ENCODE data around the gene ZBTB7A. TPM values are rescaled to one million over a fixed set of nuclear protein-coding genes. Genes with fewer than 3 reads are reported as not detected.

ZBTB7A gene
- total RNA-seq, 1 experiment from 2014 or later: 27.9 TPM

- ChIA-PET CTCF (interaction anchor here (0.6 to 5.6 kb wide), 8 partner anchors 11 to 155 kb away, joined by 3 to 36 read pairs (median 4); no protein-coding TSS in a partner anchor), POLR2A (interaction anchor here (0.6 to 2.8 kb wide), 5 partner anchors 20 to 160 kb away, joined by 3 to 12 read pairs (median 4); partner anchors contain the start of genes EEF2 and NMRK2)
- Mint-ChIP-seq H3K4me3 (peak overlapping the region; percentile 88), H3K4me1 (peaks cover 14% of the 10 kb centered on the region), H3K27ac (no peak overlapping the region; the same call in 1 of the 2 replicates), H3K27me3 (ENCODE audit: low read depth) (no peaks in the 10 kb centered on the region), H3K9me3 (no peaks in the 10 kb centered on the region), H3K36me3 (peaks cover 3% of the 10 kb centered on the region; the same call in 1 of the 2 replicates)
- ATAC-seq (peak; percentile 12), DNase-seq (ENCODE audit: low spot score) (peak; percentile 40)
- TF ChIP-seq MXD4 (CRISPR knock-in tag; IDR thresholded peaks at IDR 0.05; ENCODE audit: borderline replicate concordance) (no peak), PRRX2 (CRISPR knock-in tag; IDR thresholded peaks at IDR 0.05) (no peak), E2F4 (CRISPR knock-in tag; IDR thresholded peaks at IDR 0.05; ENCODE audit: borderline replicate concordance, low read depth) (no peak), FOXP1 (CRISPR knock-in tag; IDR thresholded peaks at IDR 0.05; ENCODE audit: borderline replicate concordance) (no peak), ZSCAN18 (CRISPR knock-in tag; IDR thresholded peaks at IDR 0.05) (no peak), TEAD4 (CRISPR knock-in tag; IDR thresholded peaks at IDR 0.05) (no peak), KAT7 (CRISPR knock-in tag; IDR thresholded peaks at IDR 0.05; ENCODE audit: borderline replicate concordance) (no peak), ZNF317 (CRISPR knock-in tag; IDR thresholded peaks at IDR 0.05; ENCODE audit: borderline replicate concordance, low read depth) (no peak), OVOL2 (CRISPR knock-in tag; IDR thresholded peaks at IDR 0.05; ENCODE audit: borderline replicate concordance) (no peak), USF2 (CRISPR knock-in tag; IDR thresholded peaks at IDR 0.05) (no peak), NFYB (CRISPR knock-in tag; conservative IDR thresholded peaks at IDR 0.05; ENCODE audit: low read depth) (no peak), AFF4 (CRISPR knock-in tag; IDR thresholded peaks at IDR 0.05; ENCODE audit: borderline replicate concordance) (no peak), ZBTB21 (CRISPR knock-in tag; IDR thresholded peaks at IDR 0.05; ENCODE audit: borderline replicate concordance) (no peak), NFATC4 (CRISPR knock-in tag; IDR thresholded peaks at IDR 0.05) (no peak), ZNF121 (CRISPR knock-in tag; IDR thresholded peaks at IDR 0.05) (no peak), TEAD1 (CRISPR knock-in tag; IDR thresholded peaks at IDR 0.05) (no peak; the same call in 1 of the 2 replicates), ATF1 (CRISPR knock-in tag; IDR thresholded peaks at IDR 0.05) (no peak), ZMAT4 (CRISPR knock-in tag; IDR thresholded peaks at IDR 0.05) (no peak), ATF6 (CRISPR knock-in tag; IDR thresholded peaks at IDR 0.05) (no peak)
Observed at GRCh38 chr19:4007836-4008539, 58.7 kb downstream of the ZBTB7A start.
